Measurements from ENCODE around the gene RNF186. TPM values are rescaled to one million over a fixed set of nuclear protein-coding genes. Genes with fewer than 3 reads are reported as not detected.

RNF186 gene
- total RNA-seq (0.93 and 1.4 TPM in 2 replicates), polyA plus RNA-seq (1.4 and 2.0 TPM in 2 replicates)

GRCh38 chr1:19814681-19815503 is at the start of gene RNF186:
RNF186 (minus strand) TSS chr1:19815283; CDS start chr1:19815101, 182 bp downstream.
- Histone ChIP-seq H3K4me1 (ENCODE audit: insufficient read depth) (peaks cover 19% of the 10 kb centered on the region), H4K20me1 (ENCODE audit: insufficient read depth, poor library complexity, severe bottlenecking) (no peaks in the 10 kb centered on the region), H3K36me3 (replicated peaks; ENCODE audit: insufficient read depth, low read depth) (no peaks in the 10 kb centered on the region), H3K9me2 (replicated peaks; ENCODE audit: insufficient read depth) (no peaks in the 10 kb centered on the region), H3K27ac (peak within 1 kb of the TSS; percentile 93), H3K4me2 (peak within 1 kb of the TSS; percentile 52), H2AFZ (no peak within 1 kb of the TSS), H3K9me3 (ENCODE audit: low read depth) (no peaks in the 10 kb centered on the region), H3K27me3 (no peaks in the 10 kb centered on the region), H3K4me3 (no peak within 1 kb of the TSS), H3K79me2 (no peaks in the 10 kb centered on the region)
- WGBS (ENCODE audit: low lambda C conversion rate, missing lambda C conversion rate), result 80% methylated on average over 22 of the region's 22 CpGs
- DNase-seq (ENCODE audit: low spot score), result peak; percentile 79
- TF ChIP-seq EZH2phosphoT487 (IDR thresholded peaks at IDR 0.05; ENCODE audit: low read depth, severe bottlenecking, unreplicated experiment), result no peak
- TF ChIP-seq EZH2 (IDR thresholded peaks at IDR 0.05; ENCODE audit: borderline replicate concordance), result no peak
- TF ChIP-seq CTCF (IDR thresholded peaks at IDR 0.05; ENCODE audit: poor library complexity), result no peak

GRCh38 chr1:19864570-19865160 is 49.6 kb upstream of the RNF186 start:
- Histone ChIP-seq H3K79me2 (no peaks in the 10 kb centered on the region), H3K27me3 (no peaks in the 10 kb centered on the region), H3K27ac (peak overlapping the region; percentile 88), H3K4me2 (no peak overlapping the region), H3K36me3 (replicated peaks; ENCODE audit: insufficient read depth, low read depth) (no peaks in the 10 kb centered on the region), H2AFZ (no peak overlapping the region), H3K9me3 (ENCODE audit: low read depth) (peaks cover 7% of the 10 kb centered on the region), H3K4me3 (no peak overlapping the region), H4K20me1 (ENCODE audit: insufficient read depth, poor library complexity, severe bottlenecking) (no peaks in the 10 kb centered on the region), H3K4me1 (ENCODE audit: insufficient read depth) (peaks cover 11% of the 10 kb centered on the region), H3K9me2 (replicated peaks; ENCODE audit: insufficient read depth) (no peaks in the 10 kb centered on the region)
- 88% methylated on average over 1 of the region's 1 CpG for WGBS (ENCODE audit: low lambda C conversion rate, missing lambda C conversion rate)
- TF ChIP-seq EZH2phosphoT487 (IDR thresholded peaks at IDR 0.05; ENCODE audit: low read depth, severe bottlenecking, unreplicated experiment), result no peak
- DNase-seq (ENCODE audit: low spot score), result no peak

DNA sequence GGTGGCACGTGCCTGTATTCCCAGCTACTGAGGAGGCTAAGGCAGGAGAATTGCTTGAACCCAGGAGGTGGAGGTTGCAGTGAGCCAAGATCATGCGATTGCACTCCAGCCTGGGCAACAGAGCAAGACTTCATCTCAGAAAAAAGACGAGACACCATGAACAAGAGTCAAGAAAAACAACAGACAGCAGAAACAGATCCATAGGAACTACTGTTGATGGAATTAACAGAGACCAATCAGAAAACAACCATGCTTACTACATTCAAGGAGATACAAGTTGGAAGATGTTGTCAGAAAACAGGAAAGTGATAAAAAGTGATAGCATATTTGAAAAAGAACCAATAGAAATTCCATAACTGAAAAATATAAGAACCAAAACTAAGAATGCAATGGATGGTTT is 47.9 kb upstream of the RNF186 start:
- Histone ChIP-seq H3K36me3 (replicated peaks; ENCODE audit: insufficient read depth, low read depth) (no peaks in the 10 kb centered on the region), H3K9me2 (replicated peaks; ENCODE audit: insufficient read depth) (no peaks in the 10 kb centered on the region), H3K9me3 (ENCODE audit: low read depth) (peaks cover 7% of the 10 kb centered on the region), H3K79me2 (no peaks in the 10 kb centered on the region), H4K20me1 (ENCODE audit: insufficient read depth, poor library complexity, severe bottlenecking) (no peaks in the 10 kb centered on the region), H3K4me3 (no peak overlapping the region), H2AFZ (no peak overlapping the region), H3K27ac (peak overlapping the region; percentile 88), H3K4me1 (ENCODE audit: insufficient read depth) (peaks cover 8% of the 10 kb centered on the region), H3K27me3 (no peaks in the 10 kb centered on the region), H3K4me2 (no peak overlapping the region)
- no peak for DNase-seq (ENCODE audit: low spot score)
- 94% methylated on average over 3 of the region's 3 CpGs for WGBS (ENCODE audit: low lambda C conversion rate, missing lambda C conversion rate)
- TF ChIP-seq CTCF (IDR thresholded peaks at IDR 0.05; ENCODE audit: poor library complexity), result no peak
- TF ChIP-seq EZH2phosphoT487 (IDR thresholded peaks at IDR 0.05; ENCODE audit: low read depth, severe bottlenecking, unreplicated experiment), result no peak
- no peak for TF ChIP-seq EZH2 (IDR thresholded peaks at IDR 0.05; ENCODE audit: borderline replicate concordance)
